CMK (cell line): ENCODE measurements around the gene HSF4.

Experiments used
- DNase-seq: peaks from one replicate; pipeline ENCODE4 v3.0.0-alpha.2; 2010; ENCODE audit warnings: low read depth

HSF4 gene

DNA sequence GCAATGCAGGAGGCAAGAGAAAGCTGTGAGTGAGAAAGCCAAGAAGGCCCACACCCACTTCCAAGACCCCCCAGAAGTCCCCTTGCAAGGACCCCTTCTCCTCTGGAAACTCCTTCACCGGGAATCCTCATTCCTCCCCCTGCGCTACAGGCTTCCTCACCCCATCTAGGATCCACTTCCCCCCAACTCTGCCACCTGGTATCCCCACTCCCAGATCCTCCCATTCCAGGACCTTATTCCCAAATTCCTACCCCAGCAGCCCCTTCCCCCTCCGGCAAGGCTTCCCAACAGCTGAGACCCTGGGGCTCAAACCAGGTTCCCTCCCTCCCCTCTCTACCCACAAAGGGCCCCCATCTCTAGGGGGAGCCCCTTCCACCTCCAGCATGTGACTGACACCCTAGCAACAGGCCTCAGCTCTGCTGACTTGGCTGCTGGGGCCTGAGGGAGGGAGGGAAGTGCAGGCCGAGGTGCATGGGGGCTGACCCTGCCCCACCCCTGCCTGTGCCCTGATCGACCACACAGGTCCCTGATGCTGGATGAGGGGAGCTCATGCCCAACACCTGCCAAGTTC lies 2.1 kb downstream of the HSF4 start:
- no peak for DNase-seq

DNA sequence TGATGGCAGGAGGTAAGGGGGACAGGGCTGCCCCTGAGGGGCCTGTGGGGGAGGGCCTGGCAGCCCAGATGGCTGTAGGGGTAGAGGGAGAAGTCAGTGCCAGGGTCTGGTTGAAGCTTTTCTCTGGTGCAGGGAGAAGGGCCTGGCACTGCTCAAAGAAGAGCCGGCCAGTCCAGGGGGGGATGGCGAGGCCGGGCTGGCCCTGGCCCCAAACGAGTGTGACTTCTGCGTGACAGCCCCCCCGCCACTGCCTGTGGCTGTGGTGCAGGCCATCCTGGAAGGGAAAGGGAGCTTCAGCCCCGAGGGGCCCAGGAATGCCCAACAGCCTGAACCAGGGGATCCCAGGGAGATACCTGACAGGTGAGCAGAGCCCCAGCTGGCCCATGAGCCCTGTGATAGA lies 3.0 kb downstream of the HSF4 start:
- no peak for DNase-seq

DNA sequence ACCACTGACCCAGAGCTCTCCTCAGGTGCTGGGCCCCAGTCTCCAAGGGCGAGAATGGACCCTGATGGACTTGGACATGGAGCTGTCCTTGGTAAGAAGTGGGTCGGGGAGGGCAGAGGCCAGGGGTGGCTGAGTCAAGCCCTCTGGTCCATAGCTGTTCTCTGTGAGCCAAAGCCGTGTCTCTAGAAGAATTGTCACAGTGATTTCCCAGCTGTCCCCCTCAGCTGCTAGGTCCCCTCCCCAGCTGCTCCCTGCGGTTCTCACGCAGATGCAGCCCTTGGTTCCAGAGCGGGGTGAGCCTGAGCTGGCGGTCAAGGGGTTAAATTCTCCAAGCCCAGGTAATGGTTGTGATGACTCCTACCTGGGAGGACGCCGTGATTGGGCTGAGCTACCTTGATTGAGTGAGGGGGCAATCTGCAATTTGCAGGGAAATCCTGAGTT lies 4.5 kb downstream of the HSF4 start:
- DNase-seq, result no peak

DNA sequence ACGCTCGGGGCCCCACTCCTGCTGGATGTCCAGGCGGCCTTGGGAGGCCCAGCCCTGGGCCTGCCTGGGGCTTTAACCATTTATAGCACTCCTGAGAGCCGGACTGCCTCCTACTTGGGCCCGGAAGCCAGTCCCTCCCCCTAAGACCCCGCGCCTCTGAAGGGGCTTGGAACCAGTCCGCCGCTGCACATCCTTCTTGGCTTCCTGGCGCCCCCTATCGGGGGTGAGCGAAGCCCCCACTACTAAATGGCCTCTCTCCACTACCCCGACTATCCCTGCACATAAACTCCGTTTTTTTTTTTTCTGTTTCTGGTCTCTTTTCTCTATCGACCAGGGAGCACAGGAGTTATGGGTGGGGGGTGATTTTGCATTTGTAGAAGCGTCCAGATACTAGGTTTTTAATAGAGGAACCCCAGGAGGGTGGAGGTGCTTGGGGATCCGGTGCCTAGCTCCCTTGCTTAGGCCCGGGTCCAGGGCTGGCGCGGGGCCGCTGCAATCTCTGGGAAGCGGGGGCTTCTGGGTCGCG lies 5.2 kb downstream of the HSF4 start:
- DNase-seq, result no peak

DNA sequence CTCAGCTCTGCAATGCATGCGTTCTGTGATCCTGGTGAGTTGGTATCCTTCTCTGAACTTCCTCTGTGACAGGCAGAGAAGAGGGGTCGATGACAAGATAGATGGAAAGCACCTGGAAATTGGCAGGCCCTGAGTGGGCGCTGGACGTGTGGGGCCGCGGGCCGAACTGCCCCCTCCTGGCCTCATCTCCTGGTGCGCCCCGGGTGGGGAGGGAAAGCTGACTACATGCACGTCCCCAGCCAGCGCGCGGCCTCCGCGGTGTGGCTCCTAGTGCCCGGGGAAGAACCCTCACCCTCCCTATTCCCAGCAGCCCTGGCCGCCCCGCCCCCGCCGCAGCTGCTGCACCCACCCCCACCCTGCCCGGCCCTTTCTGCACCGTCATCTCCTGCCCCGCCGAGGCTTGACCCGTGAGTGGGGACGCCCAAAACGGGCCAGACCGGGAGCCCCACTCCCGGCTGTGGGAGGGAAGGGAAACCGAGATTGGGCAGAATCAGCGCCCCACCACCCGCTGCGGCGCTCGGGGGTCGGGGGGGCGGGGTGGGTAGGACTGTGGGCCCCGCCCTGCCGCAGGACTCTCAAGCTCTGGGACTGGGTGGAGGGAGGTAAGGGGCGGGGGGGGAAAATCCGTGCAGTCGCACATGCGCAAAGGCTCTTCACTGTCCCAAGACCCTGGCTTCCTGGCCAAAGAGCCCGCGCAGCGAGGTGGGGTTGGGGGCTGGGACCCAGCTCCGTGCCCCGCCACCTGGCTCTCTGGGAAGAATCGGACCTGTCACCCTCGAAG lies 5.8 kb downstream of the HSF4 start, which contains the start of gene NOL3:
NOL3 (plus strand) TSS at position 371 of the 781 bp plus-strand sequence.
- peak; percentile 67 for DNase-seq

DNA sequence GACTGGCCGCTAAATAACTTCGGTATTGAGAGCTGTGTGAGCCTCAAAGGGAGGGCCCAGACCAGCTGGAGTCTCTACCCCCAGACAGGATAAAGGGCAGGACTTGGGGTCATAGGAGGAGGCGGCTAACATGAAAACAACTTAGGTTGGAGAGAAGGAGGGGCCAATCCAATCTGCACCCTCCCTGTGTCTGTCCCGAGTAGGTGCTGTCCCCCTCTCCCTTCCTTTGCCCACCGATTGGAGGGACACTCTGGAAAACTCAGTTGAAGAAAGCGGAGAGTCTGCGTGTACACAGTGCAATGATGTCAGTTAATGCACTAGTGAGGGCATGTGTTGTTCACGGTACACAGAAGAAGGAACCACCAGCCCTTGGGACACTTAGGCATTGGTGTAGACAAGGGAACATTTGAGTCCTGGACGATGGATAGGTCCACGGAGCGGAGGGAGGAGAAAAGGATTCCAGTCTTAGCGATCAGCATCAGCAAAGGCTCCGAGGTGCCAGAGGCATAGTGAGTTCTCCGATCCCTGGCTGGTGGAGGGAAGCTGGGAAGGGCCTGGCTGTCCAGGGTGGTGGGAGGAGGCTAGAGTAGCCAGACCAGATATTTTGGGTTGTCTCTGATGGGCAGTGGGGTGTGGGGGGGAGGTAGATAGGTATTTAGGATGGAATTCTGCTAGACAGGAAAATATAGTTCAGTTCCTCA lies 6.6 kb downstream of the HSF4 start:
- no peak for DNase-seq

DNA sequence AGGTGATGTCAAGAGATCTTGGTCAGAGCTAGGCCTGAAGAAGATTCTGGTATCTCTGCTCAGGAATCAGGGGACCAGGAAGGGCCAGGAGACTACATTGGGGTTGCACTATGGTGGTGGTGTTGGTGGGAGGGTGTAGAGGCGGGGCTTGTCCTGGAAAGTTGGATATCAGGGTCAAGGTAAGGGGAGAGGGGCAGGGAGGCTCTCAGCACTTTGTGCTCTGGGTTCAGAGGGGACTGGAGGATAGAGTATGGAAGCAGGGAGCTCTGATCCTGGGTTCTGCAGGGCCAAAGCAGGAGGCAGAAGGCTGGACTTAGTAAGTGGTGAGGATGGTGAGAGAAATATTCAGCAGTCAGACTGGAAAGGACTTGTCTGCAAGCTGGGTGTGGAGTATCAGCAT lies 8.8 kb downstream of the HSF4 start:
- DNase-seq, result no peak

DNA sequence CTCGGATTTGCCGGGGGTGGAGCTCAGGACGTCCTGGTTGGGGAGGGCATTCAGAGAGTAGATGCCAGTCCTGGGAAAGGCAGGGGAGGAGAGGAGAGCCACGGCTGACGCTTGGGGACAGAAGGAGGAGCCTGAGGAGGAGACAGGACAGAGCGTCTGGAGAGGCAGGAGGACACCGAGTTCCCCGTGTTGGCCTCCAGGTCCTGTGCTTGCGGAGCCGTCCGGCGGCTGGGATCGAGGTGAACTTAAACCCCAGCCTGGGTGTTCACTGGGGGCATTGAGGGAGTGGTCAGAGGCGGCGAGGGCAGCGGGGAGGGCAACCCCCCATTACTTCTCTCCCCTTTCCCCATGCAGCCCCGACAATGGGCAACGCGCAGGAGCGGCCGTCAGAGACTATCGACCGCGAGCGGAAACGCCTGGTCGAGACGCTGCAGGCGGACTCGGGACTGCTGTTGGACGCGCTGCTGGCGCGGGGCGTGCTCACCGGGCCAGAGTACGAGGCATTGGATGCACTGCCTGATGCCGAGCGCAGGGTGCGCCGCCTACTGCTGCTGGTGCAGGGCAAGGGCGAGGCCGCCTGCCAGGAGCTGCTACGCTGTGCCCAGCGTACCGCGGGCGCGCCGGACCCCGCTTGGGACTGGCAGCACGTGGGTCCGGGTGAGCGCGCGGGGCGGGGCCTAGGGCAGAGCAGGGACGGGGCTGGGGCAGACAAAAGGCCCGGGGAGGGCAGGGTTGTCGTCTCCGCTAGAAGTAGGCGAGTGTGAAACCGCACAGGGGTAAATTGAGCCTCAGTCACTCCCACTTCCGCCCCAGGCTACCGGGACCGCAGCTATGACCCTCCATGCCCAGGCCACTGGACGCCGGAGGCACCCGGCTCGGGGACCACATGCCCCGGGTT lies 9.5 kb downstream of the HSF4 start:
- DNase-seq, result no peak

DNA sequence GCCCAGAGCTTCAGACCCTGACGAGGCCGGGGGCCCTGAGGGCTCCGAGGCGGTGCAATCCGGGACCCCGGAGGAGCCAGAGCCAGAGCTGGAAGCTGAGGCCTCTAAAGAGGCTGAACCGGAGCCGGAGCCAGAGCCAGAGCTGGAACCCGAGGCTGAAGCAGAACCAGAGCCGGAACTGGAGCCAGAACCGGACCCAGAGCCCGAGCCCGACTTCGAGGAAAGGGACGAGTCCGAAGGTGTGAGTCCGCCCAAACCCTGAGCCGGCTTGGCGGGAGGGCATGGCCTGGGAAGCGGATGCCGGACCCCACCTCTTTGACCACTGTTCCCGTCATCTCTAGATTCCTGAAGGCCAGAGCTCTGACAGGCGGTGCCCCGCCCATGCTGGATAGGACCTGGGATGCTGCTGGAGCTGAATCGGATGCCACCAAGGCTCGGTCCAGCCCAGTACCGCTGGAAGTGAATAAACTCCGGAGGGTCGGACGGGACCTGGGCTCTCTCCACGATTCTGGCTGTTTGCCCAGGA lies 10.2 kb downstream of the HSF4 start:
- DNase-seq, result no peak

DNA sequence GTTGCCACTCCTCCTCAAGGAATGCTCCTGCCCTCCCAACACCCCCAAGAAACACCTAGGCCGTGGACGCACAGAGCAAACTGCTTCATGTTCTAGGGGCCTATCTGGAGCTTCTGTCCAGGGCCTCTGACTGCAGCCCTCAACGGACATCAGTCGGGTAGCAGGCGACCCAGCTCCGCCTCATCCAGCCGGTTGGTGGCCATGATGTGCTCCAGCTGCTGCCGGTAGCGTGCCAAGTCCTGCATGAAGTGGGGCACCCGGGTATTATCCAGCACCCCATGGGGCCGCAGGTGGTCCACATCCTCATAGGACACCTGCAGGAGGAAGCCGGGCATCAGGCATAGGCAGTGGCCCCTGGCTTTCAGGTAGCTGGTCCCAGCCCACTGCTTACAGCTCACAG lies 12.1 kb downstream of the HSF4 start:
- DNase-seq, result no peak

DNA sequence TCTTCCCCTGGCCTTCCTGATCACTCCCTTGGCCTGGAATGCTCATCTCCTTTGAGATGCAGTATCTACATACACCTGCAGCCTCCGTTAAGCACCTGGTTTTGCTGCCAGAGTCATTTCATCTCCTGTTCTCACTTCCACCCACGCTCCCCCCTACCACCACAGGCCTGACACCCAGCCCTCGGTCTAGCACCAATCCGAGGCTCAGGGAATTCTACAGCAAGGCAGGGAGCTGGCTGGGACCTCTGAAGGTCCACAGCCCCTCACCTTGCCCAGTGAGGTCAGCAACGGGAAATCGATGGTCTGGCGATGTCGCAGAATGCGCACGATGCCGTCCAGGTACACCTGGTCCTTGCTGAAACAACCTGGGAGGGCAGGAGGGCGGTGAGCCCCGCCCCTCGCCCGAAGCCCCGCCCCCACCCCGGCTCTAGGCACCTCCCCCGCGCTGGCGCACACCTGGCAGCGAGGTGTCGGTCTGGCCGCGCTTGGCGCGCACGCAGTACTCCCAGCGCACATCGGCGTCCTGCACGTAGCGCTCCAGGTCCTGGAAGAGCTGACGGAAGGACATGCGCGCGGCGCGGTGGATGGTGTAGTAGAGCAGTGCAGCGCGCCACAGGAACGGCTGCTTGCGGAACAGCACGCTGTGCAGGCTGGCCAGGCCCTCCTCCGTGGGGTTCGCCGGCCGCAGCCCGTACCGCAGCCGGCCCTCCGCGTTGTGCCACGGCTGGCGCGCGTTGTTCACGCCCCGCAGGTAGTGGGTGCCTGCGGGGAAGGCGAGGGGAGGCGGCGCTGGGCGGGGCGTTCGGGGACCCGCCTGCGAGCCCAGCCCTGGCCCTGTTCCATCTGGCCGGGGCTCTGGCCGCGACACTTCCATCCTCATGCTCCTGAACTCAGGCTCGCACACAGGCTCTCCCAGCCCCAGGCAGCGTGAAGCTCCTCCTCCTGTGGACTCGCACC lies 13.5 kb downstream of the HSF4 start:
- no peak for DNase-seq

DNA sequence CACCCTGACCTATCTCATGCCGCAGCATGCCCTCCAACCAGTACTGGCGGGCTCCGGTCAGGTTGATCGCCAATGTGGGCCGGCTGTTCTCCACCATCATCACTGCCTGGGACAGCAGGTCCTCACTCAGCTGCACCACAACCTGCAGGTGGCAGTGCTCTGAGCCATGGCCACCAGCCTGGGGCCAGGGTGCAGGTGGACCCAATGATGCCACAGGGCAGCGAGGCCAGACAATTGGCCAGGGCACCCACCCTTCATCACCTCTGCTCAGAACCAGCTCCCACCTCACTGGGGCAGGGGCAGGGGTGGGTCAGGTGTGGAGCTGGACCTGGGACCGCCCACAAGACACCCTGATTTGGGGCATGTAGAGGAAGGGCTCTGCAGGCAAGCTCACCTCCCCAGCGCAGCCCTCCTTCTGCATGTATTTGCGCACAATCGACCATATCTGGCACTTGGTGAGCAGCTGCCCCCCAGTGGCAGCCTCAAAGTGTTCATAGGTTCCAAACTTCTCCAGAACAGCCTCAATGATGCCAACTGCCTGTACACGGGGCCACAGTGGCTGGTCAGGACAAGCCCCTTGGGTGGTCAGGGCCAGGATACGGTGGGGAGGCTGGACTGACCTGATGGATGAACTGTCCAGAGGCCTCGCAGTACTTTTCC lies 15.0 kb downstream of the HSF4 start:
- DNase-seq, result no peak

DNA sequence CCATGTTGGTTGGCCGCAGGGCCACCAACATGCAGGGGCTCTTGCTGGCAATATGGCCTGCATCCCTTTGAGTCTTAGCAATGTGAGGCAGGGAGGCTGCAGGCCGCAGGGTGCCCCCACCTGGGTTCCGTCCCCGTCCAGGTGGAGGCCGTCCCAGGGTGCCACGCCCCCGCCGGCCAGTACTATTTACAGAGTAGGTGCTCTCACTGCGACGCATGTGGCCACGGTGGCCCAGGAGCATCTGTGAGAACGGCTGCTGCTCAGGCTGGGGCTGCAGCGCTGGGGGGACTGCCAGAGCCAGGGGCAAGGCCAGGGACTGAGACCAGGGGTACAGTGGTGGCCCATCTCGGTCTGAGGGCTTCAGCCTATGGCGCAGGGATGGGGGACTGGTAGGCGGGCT lies 15.6 kb downstream of the HSF4 start:
- no peak for DNase-seq

DNA sequence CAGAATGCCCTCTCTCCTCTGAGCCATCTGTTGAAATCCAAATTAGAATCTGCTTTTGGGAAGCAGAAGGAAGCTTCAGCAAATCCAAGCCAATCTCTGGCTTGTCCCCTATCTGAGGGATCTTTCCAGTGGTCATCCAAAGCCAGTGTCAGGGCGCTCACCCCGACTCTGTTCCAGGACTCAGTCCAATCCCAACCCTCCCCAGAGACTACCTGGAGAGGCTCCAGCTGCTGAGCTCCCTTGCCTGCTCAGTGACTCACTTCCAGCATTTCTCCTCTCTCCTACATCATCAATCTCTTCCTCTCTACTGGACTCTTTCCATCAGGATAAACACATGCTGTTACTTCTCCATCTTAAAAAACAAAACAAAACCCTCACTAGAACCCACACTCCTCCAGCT lies 16.8 kb downstream of the HSF4 start:
- no peak for DNase-seq

DNA sequence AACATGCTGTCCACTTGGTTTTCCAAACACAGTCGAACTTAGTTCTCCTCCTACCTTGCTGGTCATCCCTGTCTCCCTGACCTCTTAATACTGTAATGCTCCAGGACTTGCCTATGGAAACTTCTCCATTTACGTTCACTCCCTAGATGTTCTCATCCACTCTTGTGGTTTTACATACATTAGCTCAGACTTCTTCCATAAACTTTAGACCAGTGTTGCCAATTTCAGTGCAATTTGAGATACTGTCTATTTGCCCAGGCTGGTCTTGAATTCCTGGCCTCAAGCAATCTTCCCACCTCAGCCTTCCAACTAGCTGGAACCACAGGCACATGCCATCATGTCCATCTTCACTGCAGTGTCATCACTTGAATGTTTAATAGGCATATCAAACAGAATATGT lies 17.7 kb downstream of the HSF4 start:
- no peak for DNase-seq

DNA sequence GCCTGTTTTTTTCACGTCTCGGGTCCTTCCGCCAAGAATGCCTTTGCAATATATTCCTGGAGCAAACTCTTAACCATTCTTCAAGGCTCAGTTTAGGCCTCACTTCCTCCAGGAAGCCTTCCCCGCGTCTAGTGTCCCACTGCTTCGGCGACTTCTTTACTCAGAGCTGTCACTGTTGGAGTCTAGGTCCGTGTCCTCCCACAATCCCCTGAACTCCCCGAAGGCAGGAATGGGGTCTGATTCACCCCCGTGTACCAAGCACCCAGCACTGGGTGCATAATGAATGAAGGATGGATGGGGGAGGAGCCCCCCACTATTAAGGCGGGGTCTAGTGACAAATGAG lies 18.7 kb downstream of the HSF4 start:
- no peak for DNase-seq

DNA sequence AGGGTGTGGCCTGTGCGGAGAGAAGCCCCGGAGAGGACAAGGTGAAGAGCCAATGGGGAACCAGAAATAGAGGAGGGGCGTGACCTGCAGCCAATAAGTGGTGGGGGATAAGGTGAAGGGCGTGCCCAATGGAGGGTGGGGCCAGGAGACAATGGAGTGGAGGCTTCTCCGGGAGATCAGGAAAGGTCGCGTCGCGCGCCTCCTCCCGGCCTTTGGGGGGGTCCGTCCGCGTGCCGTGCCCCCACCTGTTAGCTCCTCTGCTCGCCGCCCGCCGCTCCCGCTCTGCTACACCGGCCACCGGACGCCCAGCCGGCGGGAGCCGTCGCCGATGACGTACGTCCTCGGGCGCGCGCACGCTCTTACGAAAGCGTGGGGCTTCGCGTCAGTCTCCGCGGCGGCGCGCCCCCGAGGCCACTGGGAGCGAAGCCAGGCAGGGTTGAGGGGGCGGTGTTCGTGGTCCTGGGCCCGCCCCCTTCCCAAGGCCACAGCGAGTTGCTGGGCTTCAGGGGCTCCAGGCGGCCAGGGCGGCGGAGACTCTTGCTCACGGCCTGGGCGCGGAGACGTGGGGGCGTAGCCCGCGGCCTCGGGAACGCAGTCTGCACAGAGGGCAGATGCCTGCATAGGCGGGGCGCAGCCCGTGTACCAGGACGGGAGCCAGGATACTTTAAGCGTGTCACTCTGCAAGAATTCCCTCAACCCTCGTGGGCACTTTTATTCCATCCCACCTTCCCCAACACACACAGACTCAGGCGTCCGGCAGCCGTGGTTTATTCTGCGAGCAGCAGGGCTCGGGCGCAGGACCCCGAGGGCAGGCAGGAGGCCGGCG lies 19.3 kb downstream of the HSF4 start, which contains the start of gene MATCAP1:
MATCAP1 (minus strand) TSS at position 337 of the 826 bp plus-strand sequence. CDS start 3,353 bp downstream, outside the sequence.
- peak; percentile 92 for DNase-seq

DNA sequence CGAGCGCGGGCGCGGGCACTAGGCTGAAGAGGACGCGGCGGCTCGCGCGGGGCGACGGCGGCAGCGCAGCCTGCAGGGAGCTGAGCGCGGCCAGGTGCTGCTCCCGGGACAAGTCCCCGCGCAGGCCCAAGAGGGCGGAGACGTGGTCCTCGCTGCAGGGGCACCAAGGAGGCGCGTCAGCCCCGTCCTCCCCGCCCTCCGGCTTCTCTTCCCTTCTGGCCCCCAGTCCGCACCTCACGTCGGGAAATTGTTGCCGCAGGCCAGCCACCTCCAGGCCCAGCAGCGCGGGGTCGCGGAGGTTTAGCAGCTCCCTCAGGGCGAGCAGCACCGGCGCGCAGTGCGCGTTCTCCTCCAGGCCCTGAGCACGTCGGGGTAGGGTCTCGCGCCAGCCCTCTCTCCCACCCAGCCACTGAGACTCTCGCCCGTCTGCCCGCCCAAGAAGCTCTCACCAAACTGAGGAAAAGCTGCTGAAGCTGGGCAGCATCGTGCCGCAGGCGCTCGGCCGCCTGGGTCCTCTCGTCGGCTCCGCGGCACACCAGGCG lies 20.0 kb downstream of the HSF4 start:
- DNase-seq, result no peak
